Measurements from ENCODE around the gene DLD.

- TF ChIP-seq, protein P1, sequence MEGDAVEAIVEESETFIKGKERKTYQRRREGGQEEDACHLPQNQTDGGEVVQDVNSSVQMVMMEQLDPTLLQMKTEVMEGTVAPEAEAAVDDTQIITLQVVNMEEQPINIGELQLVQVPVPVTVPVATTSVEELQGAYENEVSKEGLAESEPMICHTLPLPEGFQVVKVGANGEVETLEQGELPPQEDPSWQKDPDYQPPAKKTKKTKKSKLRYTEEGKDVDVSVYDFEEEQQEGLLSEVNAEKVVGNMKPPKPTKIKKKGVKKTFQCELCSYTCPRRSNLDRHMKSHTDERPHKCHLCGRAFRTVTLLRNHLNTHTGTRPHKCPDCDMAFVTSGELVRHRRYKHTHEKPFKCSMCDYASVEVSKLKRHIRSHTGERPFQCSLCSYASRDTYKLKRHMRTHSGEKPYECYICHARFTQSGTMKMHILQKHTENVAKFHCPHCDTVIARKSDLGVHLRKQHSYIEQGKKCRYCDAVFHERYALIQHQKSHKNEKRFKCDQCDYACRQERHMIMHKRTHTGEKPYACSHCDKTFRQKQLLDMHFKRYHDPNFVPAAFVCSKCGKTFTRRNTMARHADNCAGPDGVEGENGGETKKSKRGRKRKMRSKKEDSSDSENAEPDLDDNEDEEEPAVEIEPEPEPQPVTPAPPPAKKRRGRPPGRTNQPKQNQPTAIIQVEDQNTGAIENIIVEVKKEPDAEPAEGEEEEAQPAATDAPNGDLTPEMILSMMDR (conservative IDR thresholded peaks at IDR 0.05; ENCODE audit: low read length) = no peak
- TF ChIP-seq EZH2phosphoT487 (IDR thresholded peaks at IDR 0.05; ENCODE audit: borderline replicate concordance, low read depth, low read length) = no peak
These were observed 40.3 kb upstream of the DLD start for GRCh38 chr7:107850643-107851042.
